ENCODE measurements around the gene UBE2C. TPM values are rescaled to one million over a fixed set of nuclear protein-coding genes. Genes with fewer than 3 reads are reported as not detected.
"Not testable (repeated sequence)": the region's sequence is repeated elsewhere in the genome, so short reads cannot be mapped to it uniquely, and the experiment has no call there.

Gene UBE2C
- 345 and 447 TPM in 2 replicates for total RNA-seq

DNA sequence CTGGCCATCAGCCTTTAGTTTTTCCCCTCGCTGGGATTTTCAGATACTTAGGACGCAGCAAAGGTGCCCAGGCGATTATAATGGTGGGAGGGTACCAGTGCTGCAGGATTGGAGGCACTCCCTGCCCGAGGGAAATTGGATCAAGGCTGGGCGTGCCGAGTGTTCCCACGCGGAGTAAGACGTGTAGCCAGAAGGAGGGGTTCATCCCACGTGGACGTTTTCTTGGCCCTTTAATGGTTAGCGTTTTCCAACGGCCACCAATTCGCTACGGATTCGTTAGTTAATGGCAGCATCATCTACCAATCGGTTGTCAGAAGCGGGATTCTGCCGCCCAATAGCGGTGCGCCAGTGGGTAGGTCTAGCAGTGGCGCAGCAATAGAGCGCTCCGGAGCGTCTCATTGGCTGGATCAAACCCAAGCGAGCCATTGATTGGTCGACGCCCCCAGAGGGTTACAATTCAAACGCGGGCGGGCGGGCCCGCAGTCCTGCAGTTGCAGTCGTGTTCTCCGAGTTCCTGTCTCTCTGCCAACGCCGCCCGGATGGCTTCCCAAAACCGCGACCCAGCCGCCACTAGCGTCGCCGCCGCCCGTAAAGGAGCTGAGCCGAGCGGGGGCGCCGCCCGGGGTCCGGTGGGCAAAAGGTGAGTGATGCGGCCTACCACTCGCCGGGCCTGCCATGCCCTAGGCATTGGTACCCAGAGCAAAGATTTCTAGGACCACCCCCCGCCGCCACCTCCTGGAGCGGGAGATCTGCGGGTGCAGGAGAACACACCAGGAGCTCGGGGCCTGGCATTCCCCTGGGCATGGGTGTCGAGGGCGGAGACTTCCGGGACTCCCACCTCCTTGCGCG lies at the start of gene UBE2C:
TSS of gene UBE2C (plus strand) at position 488 of the 849 bp plus-strand sequence. CDS start at position 540, 52 bp downstream.
- TF ChIP-seq, protein P1, sequence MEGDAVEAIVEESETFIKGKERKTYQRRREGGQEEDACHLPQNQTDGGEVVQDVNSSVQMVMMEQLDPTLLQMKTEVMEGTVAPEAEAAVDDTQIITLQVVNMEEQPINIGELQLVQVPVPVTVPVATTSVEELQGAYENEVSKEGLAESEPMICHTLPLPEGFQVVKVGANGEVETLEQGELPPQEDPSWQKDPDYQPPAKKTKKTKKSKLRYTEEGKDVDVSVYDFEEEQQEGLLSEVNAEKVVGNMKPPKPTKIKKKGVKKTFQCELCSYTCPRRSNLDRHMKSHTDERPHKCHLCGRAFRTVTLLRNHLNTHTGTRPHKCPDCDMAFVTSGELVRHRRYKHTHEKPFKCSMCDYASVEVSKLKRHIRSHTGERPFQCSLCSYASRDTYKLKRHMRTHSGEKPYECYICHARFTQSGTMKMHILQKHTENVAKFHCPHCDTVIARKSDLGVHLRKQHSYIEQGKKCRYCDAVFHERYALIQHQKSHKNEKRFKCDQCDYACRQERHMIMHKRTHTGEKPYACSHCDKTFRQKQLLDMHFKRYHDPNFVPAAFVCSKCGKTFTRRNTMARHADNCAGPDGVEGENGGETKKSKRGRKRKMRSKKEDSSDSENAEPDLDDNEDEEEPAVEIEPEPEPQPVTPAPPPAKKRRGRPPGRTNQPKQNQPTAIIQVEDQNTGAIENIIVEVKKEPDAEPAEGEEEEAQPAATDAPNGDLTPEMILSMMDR (conservative IDR thresholded peaks at IDR 0.05; ENCODE audit: low read depth, low read length) = no peak
- H3K4me3 ChIP-seq (ENCODE audit: low read depth, low read length) = peak within 1 kb of the TSS; percentile 90
- peak; percentile 96 for DNase-seq (ENCODE audit: low read depth)

DNA sequence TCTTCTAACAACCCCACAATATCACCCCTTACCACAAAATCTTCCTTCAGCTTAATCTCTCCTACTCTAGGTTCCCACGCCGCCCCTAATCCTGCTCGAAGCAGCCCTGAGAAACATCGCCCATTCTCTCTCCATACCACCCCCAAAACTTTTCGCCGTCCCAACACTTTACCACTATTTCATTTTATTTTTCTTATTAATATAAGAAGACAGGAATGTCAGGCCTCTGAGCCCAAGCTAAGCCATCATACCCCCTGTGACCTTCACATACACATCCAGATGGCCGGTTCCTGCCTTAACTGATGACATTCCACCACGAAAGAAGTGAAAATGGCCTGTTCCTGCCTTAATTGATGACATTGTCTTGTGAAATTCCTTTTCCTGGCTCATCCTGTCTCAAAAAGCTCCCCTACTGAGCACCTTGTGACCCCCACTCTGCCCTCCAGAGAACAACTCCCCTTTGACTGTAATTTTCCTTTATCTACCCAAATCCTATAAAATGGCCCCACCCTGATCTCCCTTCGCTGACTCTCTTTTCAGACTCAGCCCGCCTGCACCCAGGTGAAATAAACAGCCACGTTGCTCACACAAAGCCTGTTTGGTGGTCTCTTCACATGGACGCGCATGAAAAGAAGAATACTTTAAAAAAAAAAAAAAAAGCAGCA lies 47.7 kb upstream of the UBE2C start:
- DNase-seq (ENCODE audit: low read depth); H3K4me3 ChIP-seq (ENCODE audit: low read depth, low read length): not testable (repeated sequence)

DNA sequence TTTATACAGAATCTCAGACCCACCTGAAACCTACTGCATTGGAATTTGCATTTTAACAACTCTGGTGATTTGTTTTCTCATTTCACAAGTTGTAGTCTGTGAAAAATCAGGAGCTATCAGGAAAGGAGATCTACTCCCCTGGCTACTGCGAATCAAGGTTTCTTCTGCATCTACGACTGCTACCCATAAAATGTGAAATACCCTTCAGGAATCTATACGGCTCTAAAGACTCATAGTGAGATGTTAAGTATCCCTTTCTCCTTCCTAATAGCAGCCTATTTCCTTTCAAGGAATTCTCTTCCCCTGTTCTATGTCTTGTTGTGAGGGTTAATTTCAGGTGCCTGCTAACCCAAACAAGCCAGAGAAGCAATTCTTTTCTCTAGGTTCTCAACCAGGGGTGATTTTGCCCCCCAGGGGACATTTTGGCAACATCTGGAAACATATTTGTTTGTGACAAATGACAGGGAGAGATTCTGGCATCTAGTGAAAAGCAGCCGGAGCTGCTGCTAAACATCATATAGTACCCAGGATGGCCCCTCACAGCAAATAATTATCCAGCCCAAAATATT lies 47.1 kb upstream of the UBE2C start:
- no peak for DNase-seq (ENCODE audit: low read depth)
- H3K4me3 ChIP-seq (ENCODE audit: low read depth, low read length) = no peak overlapping the region
- TF ChIP-seq, protein P1 (conservative IDR thresholded peaks at IDR 0.05; ENCODE audit: low read depth, low read length) = no peak

DNA sequence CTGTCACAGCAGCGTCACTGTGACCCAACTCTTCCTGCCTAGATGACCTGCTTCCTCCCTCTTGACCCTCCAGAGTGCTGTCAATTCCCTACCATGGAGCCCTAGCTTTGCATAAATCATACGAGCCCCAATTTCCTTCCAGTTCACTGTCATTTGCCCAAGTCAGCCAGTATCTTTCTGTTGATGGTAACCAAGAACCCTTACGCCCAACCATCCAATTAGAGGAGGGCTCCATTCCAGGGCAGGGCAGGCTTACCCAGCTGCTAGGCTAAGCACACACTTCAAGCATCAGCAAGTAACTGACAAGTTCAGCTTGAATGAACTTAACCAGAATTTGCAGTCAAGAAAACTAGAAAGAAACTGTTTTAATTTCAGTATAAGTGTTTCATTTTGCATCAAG lies 46.5 kb upstream of the UBE2C start:
- H3K4me3 ChIP-seq (ENCODE audit: low read depth, low read length) = no peak overlapping the region
- TF ChIP-seq, protein P1 (conservative IDR thresholded peaks at IDR 0.05; ENCODE audit: low read depth, low read length) = no peak
- DNase-seq (ENCODE audit: low read depth) = no peak

DNA sequence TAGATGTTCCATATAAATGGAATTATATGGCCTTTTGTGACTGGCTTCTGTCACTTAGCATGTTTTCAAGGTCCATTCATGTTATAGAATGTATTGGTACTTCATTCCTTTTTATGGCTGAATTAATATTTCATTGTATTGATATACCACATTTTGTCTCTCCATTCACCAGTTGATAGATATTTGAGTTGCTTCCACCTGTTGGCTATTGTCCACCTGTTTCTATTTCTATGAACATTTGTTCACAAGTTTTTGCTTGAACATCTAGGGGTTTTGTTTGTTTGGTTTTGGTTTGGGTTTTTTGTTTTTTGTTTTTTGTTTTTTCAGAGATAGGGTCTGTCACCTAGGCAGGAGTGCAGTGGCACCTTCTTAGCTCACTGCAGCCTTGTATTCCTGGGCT lies 44.0 kb upstream of the UBE2C start:
- no peak overlapping the region for H3K4me3 ChIP-seq (ENCODE audit: low read depth, low read length)
- DNase-seq (ENCODE audit: low read depth) = no peak
- TF ChIP-seq, protein P1 (conservative IDR thresholded peaks at IDR 0.05; ENCODE audit: low read depth, low read length) = no peak

DNA sequence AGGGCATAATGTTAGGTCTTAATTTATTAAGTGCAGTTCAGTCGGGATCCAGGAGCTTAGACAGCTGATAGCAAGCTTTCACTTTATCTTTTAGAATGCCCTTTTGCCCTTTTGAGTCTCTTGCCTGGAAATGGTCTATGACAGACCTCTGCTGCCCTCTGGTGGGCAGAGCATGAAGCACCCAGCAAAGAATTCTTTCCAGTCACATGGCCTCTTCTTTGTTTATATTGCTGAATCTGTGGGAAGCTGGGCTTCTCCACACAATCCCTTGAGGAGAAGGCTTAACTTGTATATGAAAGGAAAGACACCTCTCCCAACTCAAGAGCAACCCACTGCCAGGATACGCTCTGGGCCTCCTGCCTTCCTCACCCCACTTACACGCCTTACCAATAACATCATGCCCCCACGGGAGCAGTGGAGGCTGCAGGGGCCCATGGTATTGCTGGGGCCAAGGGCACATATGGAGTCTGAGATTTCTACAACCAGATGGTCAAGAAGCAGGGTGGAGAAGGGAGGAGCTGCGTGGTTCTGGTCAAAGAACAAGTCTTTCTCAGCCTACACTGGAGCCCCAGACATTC lies 41.2 kb upstream of the UBE2C start:
- peak; percentile 25 for DNase-seq (ENCODE audit: low read depth)
- H3K4me3 ChIP-seq (ENCODE audit: low read depth, low read length) = no peak overlapping the region
- TF ChIP-seq, protein P1 (conservative IDR thresholded peaks at IDR 0.05; ENCODE audit: low read depth, low read length) = peak; percentile 97

DNA sequence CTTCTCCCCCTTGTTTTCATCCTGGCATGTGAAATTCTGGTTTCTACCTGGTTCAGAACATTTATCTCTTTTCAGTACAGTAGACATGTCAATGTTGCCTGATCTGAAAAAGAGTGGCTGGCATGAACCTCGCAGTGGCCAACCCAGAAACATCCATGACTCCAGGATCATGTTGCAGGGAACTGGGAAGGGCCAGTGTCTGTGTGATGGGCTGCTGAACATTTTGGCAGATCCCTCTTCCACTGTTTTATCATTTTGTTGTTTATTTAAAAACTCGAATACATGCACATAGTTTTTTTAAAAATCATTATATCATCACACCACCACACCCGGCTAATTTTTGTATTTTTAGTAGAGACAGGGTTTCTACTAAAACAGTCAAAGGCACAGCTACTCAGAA lies 39.8 kb upstream of the UBE2C start:
- no peak overlapping the region for H3K4me3 ChIP-seq (ENCODE audit: low read depth, low read length)
- TF ChIP-seq, protein P1 (conservative IDR thresholded peaks at IDR 0.05; ENCODE audit: low read depth, low read length) = no peak
- DNase-seq (ENCODE audit: low read depth) = no peak
